Measurements from ENCODE around the gene TEX36.
"Not testable (repeated sequence)": the region's sequence is repeated elsewhere in the genome, so short reads cannot be mapped to it uniquely, and the experiment has no call there.

TEX36 gene

DNA sequence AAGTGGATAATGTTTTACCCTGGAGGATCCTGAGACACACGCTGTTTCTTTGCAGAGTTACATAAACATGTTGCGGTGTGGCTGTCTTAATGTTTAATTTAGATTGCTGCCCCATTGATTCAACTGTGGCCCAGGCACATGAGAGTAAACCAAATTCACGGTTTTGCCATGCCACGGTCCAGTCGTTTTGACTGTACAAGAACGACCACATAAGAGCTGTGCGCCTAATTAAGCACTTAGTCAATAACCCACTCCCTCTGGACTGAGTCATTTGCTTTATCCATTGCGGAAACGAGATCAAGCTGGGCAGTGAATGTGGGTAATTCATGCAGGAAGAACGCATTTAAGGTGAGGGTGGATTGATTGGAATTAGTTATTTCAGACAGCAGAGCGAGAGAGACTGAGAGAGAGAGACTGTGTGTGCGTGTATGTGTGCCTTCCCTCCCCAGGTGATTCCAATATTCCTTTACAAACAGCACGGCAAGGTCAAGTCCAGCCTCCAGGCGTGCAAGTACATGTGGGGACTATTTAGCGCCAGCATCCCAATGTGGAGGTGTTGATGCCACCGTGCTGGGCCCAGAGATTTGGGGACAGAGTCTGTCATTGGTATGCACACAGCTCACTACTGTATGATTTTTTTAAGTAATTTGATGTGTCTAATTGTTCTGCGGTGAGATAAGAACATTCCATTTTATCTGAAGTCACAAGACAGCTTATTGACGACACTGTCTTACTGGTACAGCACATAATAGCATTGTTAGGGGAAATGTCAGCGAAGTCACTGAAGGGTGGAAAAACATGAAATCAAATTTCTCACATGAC, 8.4 kb upstream of the TEX36 start:
- no peak for DNase-seq

DNA sequence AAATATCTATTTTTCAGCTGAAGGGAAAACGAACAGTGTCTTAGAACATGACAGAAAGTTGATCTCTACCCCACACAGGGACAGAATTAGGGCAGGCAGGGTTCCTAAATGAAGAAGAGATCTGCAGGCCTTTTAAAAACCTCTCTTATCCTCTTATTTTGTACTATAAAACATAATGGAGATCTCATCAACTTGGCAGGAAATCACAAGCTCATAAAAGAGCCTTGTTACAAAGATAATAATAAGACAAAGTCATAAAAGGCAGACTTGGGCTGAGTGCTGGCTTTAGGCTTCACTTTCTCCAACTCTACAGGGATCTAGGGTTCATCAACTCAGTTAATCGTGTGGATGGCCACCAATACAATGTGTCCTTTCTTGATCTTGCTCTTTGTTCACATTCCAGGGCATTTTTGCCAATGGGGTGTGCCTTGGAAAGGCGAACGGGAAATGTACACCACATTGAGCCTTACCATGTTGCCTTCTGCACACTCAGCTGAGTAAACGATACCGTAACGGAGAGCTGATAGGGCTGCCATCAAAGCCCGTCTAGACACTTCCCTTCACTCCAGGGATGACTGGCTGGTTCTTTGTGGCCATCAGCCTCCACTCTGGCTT, 7.1 kb upstream of the TEX36 start:
- DNase-seq, result no peak

DNA sequence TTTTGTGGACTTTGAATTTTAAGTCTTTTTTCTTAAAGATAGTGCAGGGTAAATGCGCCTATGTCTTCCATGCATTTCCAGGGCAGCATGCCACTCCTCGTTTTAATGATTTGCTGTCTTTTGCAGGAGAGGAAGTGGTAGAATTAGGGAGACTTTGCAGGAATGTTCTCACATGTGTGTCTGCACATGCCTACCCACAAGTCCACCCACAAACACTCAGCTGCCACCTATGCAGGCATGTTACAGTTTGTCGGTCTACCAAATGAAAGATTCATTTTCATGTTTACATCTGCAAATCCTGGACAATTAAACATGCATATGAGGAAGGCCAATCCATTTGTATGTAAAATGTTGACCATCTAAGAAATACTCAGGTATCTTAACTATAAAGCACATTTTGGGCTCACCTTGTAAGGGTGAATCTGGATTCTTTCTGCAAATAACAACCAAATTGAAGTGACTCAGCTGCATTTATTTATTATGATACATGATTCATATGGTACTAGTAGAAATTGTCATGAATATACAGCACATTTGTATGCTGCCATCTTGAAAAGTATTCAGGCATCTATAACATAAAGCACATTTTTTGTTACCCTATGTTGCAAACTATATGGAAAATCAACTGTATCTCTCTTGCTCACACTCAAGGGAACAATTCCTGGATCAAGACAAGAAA, 4.7 kb upstream of the TEX36 start:
- no peak for DNase-seq

DNA sequence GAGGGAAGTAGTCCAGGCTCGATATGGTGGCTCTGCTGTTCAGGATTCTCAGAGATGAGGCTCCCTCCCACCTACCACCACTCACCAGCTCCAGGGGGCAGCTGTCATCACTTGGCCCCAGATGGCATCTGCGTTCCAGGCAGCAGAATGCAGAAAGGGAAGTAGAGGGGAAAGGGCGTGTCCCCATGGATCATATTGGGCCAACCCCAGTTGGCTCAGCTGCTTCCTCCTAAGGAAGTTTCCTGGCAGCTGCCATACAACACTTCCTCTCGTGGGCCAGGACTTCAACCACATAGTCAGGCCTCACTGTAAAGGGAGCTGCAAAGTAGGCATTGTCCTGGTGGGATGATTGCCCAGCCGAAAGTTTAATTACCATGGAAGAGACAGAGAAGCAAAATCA, 1.6 kb upstream of the TEX36 start:
- DNase-seq, result peak; percentile 73

DNA sequence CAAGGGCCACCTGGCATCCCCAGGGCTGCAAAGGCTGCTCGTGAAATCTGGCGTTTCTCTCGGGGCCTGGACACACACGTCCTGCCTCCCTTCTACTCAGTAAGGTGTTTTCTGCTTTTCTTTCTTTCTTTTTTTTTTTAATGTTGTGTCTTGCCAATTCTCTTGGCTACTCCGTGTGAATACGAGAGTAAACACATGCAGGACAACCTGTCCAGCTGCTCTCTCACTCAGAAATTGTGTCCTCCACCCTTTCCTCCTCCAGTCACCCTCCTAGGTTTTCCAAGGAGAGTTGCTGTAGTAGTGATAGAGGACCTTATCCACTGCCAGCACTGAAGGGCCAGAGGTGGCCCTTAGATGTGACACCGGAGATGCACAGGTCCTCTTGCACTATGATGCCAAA, 858 bp upstream of the TEX36 start:
- DNase-seq, result no peak

DNA sequence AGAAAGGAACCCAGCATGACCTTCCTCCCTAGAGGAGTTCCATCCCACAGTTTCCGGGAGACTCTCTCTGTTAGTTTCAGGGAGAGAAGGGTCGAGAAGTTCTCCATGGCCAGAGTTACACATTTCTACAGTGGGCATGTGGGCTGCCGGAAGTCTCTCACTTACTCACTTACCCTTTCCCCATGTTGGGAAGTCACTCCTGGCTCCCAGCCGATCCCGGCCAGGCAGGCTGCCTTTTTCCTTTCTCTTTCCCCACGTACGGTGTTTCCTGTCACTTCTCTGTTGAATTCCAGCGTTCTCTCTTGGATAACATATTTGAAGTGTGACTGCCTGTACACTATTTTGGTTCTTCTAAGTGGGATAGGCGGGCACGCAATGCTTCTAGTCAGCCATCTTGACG, 3.5 kb downstream of the TEX36 start:
- no peak for DNase-seq

DNA sequence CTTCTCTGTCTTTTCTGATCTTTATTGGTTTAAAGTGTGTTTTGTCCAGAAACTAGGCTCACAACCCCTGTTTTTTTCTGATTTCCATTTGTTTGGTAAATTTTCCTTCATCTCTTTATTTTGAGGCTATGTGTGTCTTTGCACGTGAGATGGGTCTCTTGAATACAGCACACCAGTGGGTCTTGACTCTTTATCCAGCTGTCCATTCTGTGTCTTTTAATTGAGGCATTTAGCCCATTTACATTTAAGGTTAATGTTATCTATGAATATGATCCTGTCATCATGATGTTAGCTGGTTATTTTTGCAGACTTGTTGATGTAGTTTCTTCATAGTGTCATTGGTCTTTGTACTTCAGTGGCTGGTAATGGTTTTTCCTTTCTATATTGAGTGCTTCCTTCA, 10.1 kb downstream of the TEX36 start:
- no peak for DNase-seq

GRCh38 chr10:125662584-125662983, 20.4 kb downstream of the TEX36 start:
- no peak for DNase-seq

DNA sequence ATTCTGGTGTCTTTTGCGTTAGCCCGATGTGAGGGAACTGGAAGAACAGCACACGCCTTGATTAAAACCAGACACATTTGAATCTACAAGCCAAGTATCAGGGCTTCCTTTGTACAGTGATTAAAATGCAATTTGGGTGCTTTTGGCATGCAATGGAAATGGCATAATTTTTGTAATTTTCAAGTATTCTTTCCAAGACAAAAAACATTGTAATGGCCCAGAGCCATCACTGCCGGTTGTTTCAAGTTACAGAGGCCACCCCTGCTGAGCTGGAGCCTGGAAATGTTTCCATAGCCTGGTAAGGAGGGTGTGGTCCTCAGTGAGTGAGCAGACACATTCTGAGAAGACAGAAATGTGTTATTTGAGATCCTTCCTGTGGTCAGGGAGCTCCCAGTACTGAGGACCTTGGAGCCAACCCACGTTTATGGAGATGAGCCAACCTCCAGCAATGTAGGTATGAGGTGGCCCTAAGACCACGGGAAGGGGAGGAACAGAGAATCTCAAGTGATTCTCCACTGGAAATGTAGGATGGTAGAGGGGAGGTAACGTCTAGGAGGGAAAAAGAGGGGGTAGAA, 20.9 kb downstream of the TEX36 start:
- DNase-seq, result no peak

DNA sequence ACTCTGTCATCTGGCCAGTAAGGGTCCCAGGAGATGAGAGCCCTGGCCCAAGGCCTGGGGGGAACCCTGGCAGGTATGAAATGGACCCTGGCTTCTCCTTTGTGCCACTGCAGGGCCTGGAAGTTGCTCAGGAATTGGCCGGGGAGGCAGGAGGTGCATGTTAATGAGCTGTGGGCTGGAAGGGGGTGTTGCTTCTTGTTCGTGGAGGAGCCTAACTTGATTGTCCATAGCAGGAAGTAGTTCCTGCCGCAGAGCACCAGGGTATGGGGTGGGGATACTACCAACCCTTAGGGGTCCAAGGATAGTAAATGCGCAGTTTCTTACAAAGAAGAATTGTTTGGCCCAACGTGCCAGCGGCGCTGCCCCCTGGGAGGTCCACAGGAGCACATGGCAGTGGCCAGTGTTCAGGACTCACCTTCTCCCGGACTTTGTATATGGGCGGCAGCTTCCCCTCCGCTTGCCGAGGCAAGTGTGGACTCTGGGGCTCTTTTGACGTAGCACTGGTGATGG, 21.5 kb downstream of the TEX36 start:
- no peak for DNase-seq

DNA sequence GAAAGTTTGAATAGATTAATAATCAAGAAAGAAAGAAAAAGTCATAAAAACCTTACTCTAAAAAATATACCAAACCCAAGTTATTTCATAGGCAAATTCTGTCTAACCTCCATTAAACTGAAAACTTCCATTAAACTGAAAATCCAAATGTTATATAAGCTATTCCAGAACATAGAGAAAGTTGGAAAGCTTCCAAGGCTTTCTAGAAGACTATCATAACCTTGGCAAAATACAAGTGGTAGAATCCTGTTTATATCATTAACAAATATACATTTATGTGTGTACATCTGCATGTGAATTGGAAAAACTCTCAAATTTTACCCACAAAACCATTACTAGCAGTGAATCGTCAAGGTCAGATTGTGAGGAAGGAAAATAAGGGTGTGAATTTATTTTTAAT, 23.9 kb downstream of the TEX36 start:
- DNase-seq, result no peak

- no peak for DNase-seq
Observed at GRCh38 chr10:125656523-125656922, 26.4 kb downstream of the TEX36 start.

- not testable (repeated sequence) for DNase-seq
Observed at GRCh38 chr10:125653113-125653512, 29.9 kb downstream of the TEX36 start.

GRCh38 chr10:125646311-125646710, 36.7 kb downstream of the TEX36 start:
- DNase-seq, result no peak

DNA sequence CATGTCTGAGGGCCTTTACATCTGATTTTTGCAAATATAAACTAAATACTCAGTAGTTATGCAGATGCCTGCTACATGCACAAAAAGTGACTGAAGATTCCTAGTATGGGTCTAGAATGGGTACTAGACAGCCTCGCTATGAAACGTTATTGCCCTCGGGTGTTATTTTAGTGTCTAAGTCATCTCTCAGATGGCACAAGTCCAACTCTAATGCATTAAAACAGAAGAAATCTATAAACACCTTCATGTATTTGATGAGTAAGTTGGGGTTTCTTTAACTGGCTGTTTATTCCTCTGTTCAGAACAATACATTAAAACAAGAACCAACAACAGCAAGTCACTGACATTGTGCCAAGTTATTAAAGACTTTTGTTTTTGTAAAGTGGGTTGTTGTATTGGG, 41.6 kb downstream of the TEX36 start:
- no peak for DNase-seq

DNA sequence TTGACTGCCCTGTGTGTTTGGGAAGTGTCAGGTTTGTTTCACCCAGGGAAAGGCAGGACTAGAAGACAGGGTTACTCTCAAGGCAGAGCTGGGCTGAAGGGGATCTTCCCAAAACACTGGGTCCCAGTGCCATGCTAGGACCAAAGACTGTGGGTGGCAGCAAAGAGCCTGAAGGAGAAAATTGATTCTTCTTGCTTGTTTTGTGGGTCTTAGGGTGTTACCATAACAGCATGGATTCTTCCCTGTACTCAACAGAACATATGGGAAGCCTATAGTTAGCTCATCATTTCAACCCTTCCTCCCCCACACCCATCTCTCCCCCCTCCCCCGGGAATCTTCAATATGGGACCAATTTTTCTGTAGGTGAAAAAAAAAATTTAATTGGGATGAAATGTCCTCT, 42.3 kb downstream of the TEX36 start:
- DNase-seq, result no peak

GRCh38 chr10:125639846-125640245, 43.1 kb downstream of the TEX36 start:
- DNase-seq, result no peak

- no peak for DNase-seq
Observed at GRCh38 chr10:125638555-125638954, 44.4 kb downstream of the TEX36 start.

DNA sequence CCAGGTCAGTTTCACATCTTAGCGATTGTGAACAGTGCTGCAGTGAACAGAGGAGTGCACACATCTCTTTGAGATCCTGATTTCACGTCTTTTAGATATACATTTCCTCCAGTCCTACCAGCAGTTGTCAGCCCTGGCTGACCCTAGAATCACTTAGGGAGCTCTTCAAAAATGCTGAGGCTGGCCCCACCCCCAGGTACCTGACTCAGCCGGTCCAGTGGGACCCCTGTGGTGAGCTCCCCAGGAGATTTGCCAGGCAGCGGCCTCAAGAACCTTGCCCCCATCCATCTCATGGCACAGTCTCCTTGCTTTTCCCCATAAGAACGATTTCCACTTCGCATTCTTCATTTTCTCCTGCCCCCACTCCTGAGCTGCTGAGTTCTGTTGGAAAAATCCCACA, 45.5 kb downstream of the TEX36 start:
- DNase-seq, result no peak

DNA sequence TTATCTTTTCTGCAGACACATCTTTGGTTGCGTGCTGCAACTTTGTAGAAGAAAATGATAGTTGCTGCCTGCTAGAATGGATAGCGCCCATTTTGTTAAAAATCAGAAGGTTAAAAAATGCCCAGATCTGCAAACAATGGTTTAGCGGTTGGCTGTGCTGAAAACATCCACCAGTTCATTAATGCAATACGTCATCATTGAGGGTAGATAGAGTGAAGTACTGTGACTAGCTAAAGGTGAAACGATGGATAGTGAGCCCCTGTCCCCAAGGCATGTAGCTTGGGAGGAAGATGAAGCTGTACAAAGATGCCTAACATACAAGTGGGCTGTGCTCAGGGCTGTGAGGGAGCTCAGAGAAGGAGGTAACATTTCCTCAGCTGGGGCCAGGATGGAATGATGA, 48.4 kb downstream of the TEX36 start:
- DNase-seq, result no peak

GRCh38 chr10:125633517-125633999, 49.4 kb downstream of the TEX36 start:
- DNase-seq, result no peak

GRCh38 chr10:125631806-125632205, 51.2 kb downstream of the TEX36 start:
- DNase-seq, result no peak

DNA sequence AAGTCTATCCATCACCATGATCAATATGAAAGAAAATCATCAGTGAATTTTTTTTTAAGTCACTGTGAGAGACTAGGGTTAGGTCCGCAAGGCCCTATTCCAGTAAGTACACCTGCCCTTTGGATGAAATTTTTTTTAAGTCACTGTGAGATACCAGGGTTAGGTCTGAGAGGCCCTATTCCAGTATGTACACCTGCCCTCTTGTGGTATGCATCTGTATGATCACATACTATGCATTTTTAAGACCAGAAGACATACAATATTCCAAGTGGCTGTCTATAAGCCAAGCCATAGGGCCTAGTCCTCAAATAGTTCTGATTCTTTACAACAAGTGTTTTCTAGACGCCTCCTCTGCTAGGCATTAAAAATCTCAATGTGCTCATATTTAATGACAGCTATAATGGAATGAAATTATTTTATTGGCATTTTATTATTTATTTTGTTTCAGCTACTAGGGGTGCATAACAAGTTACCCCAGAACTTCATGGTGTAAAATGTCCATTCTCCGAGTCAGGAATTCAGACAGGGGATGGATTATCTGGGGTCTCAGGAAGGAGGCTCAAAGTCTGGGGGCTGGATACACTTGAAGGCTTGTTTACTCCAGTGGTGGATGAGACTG, 53.1 kb downstream of the TEX36 start:
- DNase-seq, result no peak

Measured in MV-4-11 (cell line).